Mesenteric fat pad (tissue), 1 donor: ENCODE results near the gene TFDP1. TPM values are rescaled to one million over a fixed set of nuclear protein-coding genes. Genes with fewer than 3 reads are reported as not detected.

Experiments
- DNase-seq: peaks from one replicate; pipeline ENCODE4 v3.0.0-alpha.2; 2020; ENCODE audit warnings: low spot score
- total RNA-seq: library from RNA; stranded (reverse); fragmentation: NEBNext Ultra II Directional; extraction: Animal tissue kit (Norgen Biotek cat#: 25700); gene quantifications from one replicate; pipeline ENCODE4 v1.2.1, GENCODE V29; 2021
- donor health status: DM: yes; HTN: yes; CAD: no.

TFDP1 gene
- total RNA-seq, 1 donor from 2014 or later: 66.4 TPM

- DNase-seq: peak; percentile 51
Observed at GRCh38 chr13:113594066-113594821, 9.7 kb downstream of the TFDP1 start.

GRCh38 chr13:113595131-113595530 lies 10.6 kb downstream of the TFDP1 start:
- no peak for DNase-seq

- peak; percentile 60 for DNase-seq
Observed at GRCh38 chr13:113596321-113597200, 12.0 kb downstream of the TFDP1 start.

GRCh38 chr13:113597391-113598080 lies 13.0 kb downstream of the TFDP1 start:
- peak; percentile 67 for DNase-seq

DNA sequence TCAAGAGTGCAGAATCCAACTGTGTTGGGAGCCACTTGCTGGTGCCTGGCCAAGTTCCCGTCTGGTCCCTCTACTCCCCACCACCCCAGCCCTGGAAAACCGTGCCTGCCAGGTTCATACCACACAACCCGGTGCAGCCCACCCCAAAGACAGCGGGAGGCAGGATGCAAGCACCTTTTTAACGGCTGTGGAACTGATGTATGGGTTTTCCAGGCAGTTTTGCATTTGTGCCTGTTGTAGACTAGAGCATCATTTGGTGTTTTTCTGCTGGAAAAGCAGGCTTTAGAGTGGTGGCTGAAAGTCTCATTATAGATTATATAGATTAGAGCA lies 13.5 kb downstream of the TFDP1 start:
- no peak for DNase-seq

DNA sequence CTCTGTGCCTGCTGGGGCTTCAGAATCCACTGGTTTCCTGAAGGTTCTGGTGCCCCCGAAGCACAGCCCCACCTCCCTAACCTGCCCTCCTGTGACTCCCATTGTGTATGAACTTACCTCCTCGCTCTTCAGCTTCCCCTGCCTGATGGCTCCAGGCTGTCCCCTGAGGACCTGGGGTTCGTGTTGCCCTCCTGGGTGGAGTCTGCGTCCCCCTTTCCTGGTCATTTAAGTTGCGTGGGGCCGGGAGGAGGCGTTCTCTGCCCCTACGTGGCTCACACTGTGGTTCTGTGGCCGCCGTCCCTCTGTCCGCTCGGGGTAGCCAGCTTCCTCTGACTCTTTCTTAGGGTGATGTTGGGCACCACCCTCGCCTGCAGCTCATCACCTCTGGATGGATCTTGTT lies 13.9 kb downstream of the TFDP1 start:
- peak; percentile 69 for DNase-seq

DNA sequence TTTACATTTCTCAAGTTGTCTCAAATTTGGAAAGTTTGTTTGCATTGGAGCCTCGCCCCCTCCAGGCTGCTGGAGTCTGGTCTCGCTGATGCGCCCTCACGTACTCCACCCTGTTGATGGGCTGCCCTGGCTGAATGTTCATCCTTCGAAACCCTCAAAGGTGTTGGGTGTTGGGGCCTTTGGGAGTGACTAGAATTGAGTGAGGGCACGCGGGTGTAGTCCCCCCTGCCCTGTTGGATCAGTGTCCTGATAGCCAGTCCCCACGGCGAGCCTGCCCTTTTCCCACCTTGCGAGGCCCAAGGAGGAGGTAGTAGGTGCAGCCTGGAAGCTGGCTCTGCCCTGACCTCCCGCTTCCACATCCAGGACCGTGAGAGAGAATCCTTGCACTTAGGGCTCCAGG lies 14.8 kb downstream of the TFDP1 start:
- peak; percentile 68 for DNase-seq

DNA sequence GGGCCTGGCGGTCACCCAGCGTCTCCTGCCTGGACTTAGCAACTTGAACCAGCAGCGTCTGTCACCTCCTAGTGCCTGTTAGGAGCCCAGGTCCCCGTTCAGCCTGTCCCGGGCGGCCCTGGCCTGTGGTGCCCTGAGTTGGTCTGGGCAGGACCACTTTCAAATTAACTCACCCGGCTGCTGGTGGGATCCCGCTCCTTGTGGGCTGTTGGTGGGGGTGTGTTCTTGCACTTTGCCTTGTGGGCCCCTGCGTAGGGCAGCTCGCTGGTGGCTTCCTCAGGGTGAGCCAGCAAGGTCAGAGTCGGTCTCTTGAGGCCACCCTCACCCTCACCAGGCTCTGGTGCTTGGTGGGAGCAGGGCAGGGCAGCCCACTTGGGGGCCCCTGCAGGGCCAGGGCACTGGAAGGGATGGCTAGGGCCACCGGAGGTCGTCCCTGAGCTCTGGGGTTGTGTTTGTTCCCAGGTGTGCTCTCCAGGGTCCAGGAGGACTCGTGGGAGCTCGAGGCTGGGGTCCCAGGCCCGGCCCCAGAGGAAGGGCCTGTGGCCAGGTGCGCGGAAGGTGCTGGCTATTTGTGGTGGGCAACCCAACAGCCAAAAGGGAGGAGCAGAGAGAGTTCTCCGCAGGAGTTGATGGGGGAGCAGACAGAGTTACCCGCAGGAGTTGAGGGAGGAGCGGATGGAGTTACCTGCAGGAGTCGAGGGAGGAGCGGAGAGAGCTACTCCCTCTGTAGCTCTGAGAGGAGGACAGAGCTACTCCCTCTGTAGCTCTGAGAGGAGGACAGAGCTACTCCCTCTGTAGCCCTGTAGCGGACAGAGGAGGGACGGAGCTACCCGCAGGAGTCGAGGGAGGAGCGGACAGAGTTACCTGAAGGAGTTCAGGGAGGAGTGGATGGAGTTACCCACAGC lies 16.9 kb downstream of the TFDP1 start:
- DNase-seq: no peak

DNA sequence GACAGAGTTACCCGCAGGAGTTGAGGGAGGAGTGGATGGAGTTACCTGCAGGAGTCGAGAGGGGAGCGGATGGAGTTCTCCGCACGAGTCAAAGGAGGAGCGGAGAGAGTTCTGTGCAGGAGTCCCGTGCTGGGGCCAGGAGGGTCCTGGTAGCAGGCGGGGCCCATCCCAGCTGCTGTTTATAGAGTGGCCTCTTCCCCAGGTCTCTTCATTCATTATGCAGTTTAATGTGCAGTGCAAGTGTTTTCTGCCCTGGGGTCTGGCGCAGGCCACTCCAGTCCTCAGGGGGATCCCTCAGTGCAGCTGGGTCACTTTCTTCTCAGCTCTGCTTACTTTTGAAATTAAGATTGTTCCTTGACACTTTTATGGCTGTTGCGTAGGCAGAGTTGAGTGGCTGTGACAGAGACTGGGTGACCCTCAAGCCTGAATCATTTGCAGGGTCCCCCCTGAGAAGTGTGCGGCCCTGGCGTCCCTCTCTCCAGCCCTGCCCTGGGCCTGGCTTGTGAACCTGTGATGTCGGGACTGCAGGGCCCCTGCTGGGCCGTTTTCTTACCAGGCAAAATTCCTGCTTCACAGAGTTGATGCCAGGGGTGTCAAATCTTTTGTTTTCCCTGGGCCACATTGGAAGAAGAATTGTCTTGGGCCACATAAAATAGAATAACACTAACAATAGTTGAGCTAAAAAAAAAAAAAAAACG lies 17.9 kb downstream of the TFDP1 start:
- no peak for DNase-seq

DNA sequence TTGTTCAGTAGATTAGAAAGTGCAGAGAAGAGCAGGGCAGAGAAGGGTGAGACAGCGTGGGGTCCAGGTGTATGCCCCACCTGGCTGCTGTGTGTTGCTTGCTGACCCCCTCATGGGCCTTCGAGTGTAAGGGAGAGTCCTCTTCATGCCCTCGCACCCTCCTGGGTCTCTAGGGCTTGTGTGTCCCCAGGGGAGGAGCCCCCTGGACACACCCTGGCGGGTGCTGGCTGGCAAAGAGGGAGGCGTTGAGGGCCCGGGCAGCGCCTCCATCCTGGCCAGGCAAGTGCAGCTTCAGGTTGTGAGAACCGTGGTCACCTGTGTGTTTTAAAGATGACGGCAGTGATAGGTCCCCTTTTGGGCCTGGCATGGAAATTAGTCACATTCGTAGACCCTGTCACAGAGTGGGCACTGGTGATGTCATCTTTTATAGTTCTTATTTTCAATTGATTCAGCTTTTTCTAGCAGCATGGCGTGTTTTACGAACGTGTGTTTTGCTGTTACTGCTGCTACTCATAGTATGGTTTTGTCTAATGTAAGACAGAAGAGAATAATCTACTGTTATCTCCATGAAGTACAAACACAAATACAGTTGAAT lies 18.7 kb downstream of the TFDP1 start:
- DNase-seq: no peak

DNA sequence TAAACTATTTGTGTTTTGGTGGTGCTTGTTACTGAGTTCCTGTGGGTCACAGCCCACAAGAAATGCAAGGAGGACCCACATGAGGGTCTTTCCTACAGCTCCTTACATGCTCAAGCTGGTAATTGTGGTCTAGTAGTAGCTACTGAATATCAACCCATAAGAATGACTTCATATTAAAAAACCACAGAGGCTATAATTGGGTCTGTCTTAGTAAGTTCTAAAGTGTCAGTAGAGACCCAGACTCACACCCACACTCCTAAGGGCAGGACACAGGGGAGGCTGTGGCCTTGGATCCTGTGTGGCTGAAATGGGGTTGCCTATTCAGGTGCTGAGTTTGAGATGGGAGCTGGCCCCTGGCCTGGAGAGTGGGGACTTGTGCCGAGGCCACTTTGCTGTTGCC lies 19.6 kb downstream of the TFDP1 start:
- DNase-seq: no peak

DNA sequence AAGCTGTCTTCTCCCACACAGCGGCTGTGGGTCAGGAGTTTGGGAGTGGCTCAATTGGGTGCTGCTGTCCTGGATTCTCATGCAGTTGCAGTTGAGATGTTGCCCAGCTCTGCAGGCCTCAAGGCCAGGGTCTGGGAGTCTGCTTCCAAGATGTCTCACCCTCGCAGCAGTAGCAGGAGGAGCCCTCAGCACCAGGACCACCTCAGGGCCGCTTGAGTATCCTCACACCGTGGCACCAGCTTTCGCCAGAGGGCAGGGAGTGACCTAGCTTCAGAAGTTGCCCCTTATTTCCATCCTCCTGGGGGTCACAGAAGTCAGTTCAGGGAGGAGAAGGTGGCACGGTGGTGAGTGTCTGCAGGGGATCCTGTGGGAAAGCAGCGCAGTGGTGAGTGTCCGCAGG lies 20.9 kb downstream of the TFDP1 start:
- DNase-seq: no peak

GRCh38 chr13:113605866-113606438 lies 21.4 kb downstream of the TFDP1 start:
- no peak for DNase-seq

DNA sequence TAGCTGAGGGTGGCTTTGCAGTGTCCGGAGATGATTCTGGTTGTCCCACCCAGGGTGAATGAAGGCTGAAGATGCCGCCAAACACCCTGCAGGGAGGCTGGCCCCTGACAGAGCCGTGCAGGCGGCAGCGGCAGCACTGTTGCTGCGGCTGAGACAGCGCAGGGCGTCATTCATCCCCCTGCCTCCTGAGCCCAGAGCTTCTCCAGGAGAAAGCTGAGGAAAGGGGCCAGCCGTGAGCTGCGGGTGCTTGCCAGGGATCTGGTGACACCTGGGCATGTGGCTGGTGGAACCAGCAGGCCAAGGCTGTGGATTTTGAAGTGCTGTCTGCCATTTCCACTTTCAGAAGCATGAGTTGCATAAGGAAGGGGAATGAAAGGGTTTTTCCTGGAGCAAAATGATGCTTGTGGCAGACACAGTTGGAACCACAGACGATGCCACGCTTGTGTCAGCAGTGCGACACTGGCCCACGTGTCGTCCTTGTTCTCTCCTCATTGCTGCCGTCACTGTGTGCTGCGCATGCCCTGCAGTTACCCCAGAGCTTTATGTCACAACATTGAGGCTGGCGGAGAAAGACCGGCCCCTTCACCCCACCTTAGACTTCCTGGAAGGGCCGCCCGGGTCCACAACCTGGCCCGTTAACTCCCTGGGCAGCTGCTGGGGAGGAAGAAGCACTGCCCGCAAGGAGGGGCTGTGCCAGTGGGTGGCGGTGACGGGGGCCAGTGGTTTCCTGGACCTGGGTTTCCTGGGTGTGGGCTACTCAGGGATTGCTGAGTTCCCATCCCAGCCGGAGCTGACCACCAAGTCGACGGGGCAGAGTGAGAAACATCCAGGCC lies 22.7 kb downstream of the TFDP1 start:
- no peak for DNase-seq

DNA sequence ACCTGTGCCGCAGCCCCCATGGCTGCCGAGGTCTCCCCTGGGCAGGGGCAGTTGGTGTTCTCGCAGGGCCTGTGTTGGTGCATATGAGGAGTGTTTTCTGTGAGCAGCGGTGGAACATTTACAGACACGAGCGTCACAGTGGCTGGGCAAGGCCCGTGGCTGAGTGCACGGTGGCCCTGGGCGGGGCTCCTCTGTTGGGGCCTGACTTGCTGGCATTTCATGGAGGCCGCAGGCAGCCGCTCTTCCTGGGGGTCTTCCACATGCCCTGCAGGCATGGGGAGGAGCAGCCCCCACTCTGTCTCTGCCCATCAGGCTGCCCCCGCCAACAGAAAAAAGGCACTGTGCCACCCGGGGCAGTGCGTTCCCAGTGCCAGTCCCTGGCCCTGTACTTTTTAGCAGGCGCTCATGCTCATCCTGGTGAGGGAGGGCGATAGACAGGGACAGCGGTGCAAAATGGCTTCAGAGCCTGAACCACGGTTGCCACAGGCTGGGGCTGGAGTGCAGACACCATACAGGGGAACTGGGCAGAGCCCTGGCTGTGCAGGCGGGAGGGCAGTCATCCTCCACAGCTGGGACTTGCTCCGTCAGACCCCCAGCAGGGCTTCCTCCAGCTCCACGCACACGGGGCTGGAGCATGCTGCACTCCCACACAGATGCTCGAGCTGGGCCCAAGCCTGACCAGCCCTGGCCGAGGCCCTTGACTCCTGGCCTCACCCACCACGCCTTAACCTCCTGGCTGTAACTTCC lies 23.5 kb downstream of the TFDP1 start:
- no peak for DNase-seq

- no peak for DNase-seq
Observed at GRCh38 chr13:113608967-113609533, 24.5 kb downstream of the TFDP1 start.

- no peak for DNase-seq
Observed at GRCh38 chr13:113609616-113610015, 25.1 kb downstream of the TFDP1 start.

- no peak for DNase-seq
Observed at GRCh38 chr13:113610266-113610665, 25.7 kb downstream of the TFDP1 start.
